Tibial artery (tissue), 4 donors: Measurements from ENCODE around the gene SGTA.

Experiments used
- DNase-seq, 2 donors: peaks; one replicate each; pipeline ENCODE4 v3.0.0-alpha.2; 2019
- H3K27ac ChIP-seq, 2 donors: fragments of 200-600 bp; sonication (generic) in 1 of 2; 1 replicate in 1 of 2; 2 replicates in 1 of 2; pipeline ENCODE4 v1.5.1; 2018 to 2019; ENCODE audit warnings: mild to moderate bottlenecking in 1 of 2
- H3K27me3 ChIP-seq, 2 donors: fragments of 200-600 bp; sonication (generic) in 1 of 2; one replicate each; pipeline versions ENCODE4 v1.5.1 to v1.6.0; 2016 to 2019
- H3K36me3 ChIP-seq, 3 donors: fragments of 200-600 bp; sonication (generic) in 2 of 3; one replicate each; pipeline ENCODE4 v1.5.1; 2016 to 2019; ENCODE audit warnings: mild to moderate bottlenecking in 2 of 3
- H3K4me1 ChIP-seq, 4 donors: fragments of 200-600 bp; sonication (generic) in 2 of 4; 1 replicate in 3 of 4; 2 replicates in 1 of 4; pipeline ENCODE4 v1.5.1; 2016 to 2019
- H3K4me3 ChIP-seq, 2 donors: fragments of 200-600 bp; sonication (generic) in 1 of 2; 1 replicate in 1 of 2; 2 replicates in 1 of 2; pipeline ENCODE4 v1.5.1; 2018 to 2019; ENCODE audit warnings: mild to moderate bottlenecking in 2 of 2
- H3K9me3 ChIP-seq, 3 donors: fragments of 200-600 bp; sonication (generic) in 1 of 3; one replicate each; pipeline ENCODE4 v1.5.1; 2016 to 2019
- CTCF ChIP-seq, 2 experiments: fragments of 200-600 bp in 1 of 2; fragments of 450-650 bp in 1 of 2; IDR thresholded peaks; one replicate each; pipeline ENCODE4 v1.5.1; 2017 to 2019; ENCODE audit warnings: antibody characterized with exemption in 2 of 2, mild to moderate bottlenecking in 1 of 2, moderate library complexity in 1 of 2
- intact Hi-C: fragments of 100-400 bp; cut with DNase I; formaldehyde crosslinking; loops from one replicate; pipeline ENCODE4 v1.15.0; 2023; ENCODE audit warnings: low total_unique reads

The SGTA gene

DNA sequence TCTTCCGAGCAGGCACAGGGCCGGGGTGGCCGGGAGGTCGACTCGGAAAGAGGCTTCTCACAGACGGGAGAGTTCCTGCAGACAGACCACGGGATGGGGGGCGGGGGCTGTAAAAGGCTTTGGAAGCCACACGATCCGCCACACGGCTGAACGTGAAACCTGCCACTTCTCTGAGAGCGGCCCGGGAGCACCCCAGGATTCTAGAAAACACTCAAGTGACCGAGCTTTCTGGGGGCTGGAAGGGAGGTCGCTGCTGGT is 27.7 kb downstream of the SGTA start:
- Histone ChIP-seq H3K4me3 (no peak overlapping the region), H3K27me3 (no peaks in the 10 kb centered on the region), H3K36me3 (peaks cover 44 to 74% (median 55%) of the 10 kb centered on the region in 3 donors), H3K4me1 (no peaks in the 10 kb centered on the region), H3K27ac (no peak overlapping the region), H3K9me3 (no peaks in the 10 kb centered on the region)
- intact Hi-C loops = no loop called here
- no peak for TF ChIP-seq CTCF (IDR thresholded peaks at IDR 0.05)
- DNase-seq = no peak

DNA sequence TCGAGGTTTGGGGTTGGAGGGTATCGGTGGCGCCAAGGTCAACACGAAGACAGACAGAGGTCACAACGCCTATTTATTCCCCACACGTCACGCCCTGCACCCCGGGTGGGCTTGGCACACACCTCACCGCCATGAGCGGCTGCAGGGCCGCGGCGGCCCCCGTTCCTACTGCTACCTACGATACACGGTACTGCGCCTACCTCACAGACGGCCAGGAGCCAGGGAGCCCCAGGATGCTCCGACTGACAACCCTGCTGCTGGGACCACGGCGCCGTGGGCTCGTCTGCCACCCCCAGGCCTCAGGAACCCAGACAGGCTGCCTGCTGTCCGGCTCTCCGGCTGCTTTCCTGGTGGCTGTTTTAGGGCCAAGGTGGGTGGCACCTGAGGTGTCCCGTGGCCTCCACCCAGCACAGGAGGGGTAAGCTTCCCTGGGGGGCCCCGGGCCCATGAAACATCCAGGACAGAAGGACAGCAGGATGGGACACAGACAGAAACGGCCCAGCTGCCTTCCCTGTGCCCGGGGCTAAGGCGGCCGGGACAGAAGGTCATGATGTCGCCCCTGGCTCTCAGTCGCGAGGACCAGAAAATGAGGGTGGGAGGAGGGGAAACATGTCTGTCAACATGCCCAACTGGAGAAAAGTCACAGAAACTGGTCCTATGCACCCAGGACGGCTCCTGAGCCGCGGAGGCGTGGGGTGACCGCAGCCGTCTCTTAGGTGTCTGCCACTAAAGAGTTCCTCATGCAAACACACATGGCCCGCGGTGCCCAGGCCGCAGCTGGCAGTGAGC is 28.2 kb downstream of the SGTA start:
- no peak for DNase-seq
- H3K36me3 ChIP-seq = peaks cover 41 to 70% (median 54%) of the 10 kb centered on the region in 3 donors

DNA sequence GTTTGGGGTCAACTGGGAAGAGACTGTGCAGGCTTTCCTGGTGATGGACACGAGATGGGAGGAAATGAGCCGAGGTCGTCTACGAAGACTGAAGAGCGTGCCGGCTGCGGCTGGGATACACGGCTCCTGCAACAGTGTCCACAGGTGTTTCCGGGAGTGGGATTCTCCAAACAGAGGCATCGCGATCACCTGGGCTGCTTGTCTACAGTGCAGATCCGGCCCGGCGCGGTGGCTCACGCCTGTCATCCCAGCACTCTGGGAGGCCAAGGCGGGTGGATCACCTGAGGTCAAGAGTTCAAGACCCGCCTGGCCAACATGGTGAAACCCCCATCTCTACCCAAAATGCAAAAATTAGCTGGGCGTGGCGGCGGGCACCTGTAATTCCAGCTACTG is 31.6 kb downstream of the SGTA start:
- no peaks in the 10 kb centered on the region for H3K4me1 ChIP-seq
- no peak for TF ChIP-seq CTCF (IDR thresholded peaks at IDR 0.05)
- H3K27ac ChIP-seq = no peak overlapping the region
- H3K27me3 ChIP-seq = peaks cover 0 to 10% of the 10 kb centered on the region in 2 donors
- peaks cover 19 to 36% (median 20%) of the 10 kb centered on the region in 3 donors for H3K36me3 ChIP-seq
- no peak for DNase-seq
- no peak overlapping the region for H3K4me3 ChIP-seq
- no peaks in the 10 kb centered on the region for H3K9me3 ChIP-seq
- intact Hi-C loops = no loop called here

More for the DNA sequence above, 28.2 kb downstream of the SGTA start:
- Histone ChIP-seq H3K27ac (no peak overlapping the region), H3K4me1 (no peaks in the 10 kb centered on the region), H3K9me3 (no peaks in the 10 kb centered on the region), H3K4me3 (no peak overlapping the region), H3K27me3 (no peaks in the 10 kb centered on the region)
- no peak for TF ChIP-seq CTCF (IDR thresholded peaks at IDR 0.05)
- intact Hi-C loops = no loop called here

DNA sequence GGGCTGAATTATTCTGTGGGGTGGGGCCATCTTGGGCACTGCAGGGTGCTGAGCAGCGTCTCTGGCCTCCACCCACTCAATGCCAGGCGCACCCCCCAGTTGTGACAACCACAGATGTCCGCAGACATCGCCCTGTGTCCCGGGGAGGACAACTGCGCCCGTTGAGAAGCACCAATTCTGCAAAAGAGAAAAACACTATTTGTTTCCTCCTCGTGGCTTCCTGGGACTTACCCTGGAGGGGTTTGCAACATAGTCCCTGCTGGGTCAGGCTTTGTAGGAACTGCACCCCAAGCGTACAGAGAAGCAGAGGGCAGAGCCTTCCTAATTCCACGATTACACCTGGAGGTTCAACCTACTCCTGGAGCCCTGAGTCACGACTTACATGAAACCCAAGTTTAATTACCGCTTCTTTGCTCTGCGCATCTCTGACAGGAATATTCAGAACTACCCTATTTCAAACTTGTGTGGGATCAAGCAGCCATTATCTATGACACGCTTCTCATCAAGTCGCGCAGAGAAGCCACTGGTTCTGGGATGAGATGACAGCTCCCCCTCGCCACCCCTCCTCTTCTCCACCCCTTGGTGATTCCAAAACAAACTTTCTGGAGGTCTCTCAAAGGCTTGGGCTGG is 32.1 kb downstream of the SGTA start:
- peaks cover 0 to 13% of the 10 kb centered on the region in 2 donors for H3K27me3 ChIP-seq
- no peak overlapping the region for H3K4me3 ChIP-seq
- no peaks in the 10 kb centered on the region for H3K9me3 ChIP-seq
- no peaks in the 10 kb centered on the region for H3K4me1 ChIP-seq
- H3K27ac ChIP-seq = no peak overlapping the region
- no peak for DNase-seq
- peaks cover 16 to 31% (median 18%) of the 10 kb centered on the region in 3 donors for H3K36me3 ChIP-seq
- TF ChIP-seq CTCF (IDR thresholded peaks at IDR 0.05) = no peak
- intact Hi-C loops = no loop called here

DNA sequence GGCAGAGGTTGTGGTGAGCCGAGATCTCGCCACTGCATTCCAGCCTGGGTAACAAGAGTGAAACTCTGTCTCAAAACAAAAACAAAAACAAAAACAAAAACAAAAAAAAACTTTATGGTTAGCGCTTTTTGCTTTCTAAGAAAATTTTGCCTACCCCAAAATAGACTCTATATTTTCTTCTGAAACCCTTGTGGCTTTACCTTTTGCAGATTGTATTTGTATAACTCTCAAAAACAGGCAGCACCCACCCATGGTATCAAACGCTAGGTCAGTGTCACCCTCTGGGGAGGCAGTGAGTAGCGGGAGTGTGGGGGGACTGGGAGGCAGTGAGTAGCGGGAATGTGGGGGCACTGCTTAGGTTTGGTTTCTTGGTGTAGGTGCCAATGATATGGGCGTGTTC is 35.7 kb downstream of the SGTA start:
- intact Hi-C loops = no loop called here
- H3K27me3 ChIP-seq = peaks cover 0 to 13% of the 10 kb centered on the region in 2 donors

More for the DNA sequence above, 35.7 kb downstream of the SGTA start:
- DNase-seq = no peak
- Histone ChIP-seq H3K4me1 (no peaks in the 10 kb centered on the region), H3K36me3 (no peaks in the 10 kb centered on the region), H3K27ac (no peak overlapping the region), H3K9me3 (no peaks in the 10 kb centered on the region), H3K4me3 (no peak overlapping the region)
- no peak for TF ChIP-seq CTCF (IDR thresholded peaks at IDR 0.05)
